Ammon's horn (tissue), 1 donor: ENCODE results near the gene CDK5R2.
A peak's percentile ranks its signal among the peaks of the same experiment; 100 is the strongest.
"Not testable (repeated sequence)": the region's sequence is repeated elsewhere in the genome, so short reads cannot be mapped to it uniquely, and the experiment has no call there.

Experiments used
- DNase-seq: peaks from one replicate; pipeline ENCODE4 v3.0.0-alpha.2; 2016; ENCODE audit warnings: low spot score

The CDK5R2 gene

DNA sequence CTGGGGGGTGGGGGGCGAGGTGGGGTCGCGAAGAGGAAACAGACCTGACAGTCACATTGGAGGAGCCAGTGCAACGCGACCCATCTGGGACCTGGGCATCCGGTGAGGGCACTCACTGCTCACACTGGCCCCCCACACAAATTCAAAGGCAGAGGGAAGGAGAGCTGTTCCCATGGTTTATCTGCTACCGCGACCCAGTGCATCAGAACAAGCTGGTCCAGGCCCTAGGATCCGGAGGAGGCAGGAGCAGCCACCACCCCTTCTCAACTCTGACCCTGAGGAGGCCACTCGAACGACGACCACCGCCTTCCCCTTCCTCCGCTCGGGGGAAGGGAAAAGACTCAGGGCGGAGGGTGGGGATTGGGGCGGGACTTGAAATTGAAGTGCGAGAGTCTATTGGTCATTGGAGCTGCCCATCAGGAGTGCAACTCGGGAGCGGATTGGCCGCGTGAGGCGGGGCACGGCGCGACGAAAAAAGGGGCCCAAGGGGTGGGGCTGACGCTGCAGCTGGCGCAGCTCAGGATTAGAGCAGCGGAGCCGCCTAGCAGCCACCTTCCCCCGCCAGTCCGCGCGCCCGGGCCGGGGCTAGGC, at the start of gene CDK5R2:
Gene CDK5R2, plus strand, starts transcription at position 526 of the 591 bp plus-strand sequence. CDS start 155 bp downstream, outside the sequence.
- DNase-seq: peak; percentile 90

DNA sequence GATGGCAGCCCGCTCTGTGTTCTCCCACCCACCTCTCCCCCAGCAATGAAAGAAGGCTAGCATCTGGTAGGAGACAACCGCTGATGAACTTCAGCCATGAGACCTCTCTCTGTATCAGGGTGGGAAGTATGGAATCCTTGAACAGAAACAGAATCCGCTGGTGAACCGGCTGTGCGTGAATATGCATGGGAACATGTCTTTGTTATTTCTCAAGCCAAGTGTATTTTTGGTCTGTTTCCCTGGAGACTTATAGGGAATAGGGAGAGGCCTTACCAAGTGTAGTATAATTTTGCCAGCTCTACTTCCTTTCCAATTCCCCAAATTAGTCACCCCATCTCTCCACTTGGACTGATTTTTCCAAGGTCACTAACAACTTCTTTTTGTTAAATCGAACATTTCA, 48.7 kb upstream of the CDK5R2 start:
- DNase-seq: no peak

DNA sequence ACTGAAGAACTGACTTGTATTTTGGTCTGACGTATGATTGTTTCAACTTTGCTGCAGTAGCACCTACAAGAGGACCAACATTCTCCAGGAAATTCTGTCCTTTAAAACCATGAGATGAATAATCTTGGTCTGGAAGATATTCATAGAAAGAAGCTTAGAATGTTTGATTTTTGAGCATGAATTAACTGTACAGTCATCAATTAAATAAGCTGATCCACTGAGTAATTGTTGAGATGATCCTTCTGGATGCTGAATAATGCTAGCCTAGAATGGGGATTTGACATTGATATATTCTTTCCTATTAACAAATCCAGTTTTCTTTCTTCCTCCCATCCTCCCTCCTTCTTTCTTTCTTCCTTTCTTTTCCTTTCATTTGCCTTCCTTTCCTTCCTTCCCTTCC, 39.0 kb upstream of the CDK5R2 start:
- DNase-seq: no peak

DNA sequence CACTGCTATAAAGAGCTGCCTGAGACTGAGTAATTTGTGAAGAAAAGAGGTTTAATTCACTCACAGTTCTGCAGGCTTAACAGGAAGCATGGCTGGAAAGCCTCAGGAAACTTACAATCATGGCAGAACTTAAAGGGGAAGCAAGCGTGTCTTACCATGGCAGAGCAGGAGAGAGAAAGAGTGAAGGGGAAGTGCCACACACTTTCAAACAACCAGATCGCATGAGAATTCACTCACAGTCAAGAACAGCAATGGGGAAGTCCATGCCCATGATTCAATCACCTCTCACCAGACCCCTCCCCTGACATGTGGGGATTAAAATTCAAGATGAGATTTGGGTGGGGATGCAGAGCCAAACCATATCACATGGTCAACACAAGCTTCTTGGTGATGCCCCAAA, 34.7 kb upstream of the CDK5R2 start:
- no peak for DNase-seq

DNA sequence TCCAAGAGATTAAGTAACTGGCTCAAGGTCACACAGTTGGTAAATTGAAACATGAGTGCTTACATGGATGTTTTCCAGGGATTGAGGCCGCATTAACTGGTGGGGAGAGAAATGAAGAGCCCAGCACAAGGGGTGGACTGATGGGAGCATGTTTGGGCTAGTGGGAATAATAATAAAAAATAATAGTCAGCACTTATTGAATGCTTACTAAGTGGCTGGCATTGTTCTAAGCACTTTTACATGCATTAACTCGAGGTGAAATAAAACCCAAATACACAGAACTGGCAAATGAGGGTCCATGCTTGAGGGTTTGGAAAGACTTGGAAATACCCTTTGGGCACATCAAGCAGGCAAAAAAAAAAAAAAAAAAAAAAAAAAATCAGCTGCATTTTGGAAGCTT, 34.0 kb upstream of the CDK5R2 start:
- no peak for DNase-seq

DNA sequence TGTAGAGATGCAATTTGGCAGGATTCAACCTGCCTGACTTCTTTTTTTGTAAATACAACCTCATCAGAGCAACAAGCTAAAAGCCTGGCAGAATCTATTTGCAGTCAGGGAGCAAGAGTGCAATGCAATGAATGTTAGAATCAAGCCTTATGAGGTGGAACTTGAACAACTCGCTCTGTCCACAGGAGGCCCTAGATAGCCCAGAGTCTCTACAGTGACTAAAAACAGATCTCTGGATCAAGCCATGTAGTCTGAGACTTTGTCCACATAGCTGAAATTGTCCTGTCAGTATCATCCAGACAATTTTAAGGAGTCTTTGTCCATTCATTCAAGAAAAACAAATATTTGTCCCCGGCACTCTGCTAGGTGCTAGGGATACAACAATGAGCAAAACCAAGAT, 32.0 kb upstream of the CDK5R2 start:
- DNase-seq: no peak

DNA sequence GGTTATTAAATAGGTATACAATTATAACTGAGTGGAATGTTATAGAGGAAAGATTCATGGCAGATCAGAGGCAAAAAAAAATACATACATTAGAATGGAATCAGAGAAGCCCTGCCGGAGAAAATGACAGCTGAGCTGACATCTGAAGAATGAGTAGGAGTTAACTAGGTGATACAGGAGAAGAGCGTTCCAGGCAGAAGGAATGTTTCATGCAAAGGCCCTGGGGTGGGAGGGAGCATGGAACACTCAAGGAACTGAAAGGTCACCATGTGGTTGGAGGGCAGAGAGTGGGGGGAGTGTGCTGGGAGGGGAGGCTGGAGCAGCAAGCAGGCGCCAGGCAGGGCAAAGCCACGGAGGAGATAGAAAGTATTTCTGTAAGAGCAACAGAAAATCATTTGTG, 31.6 kb upstream of the CDK5R2 start:
- DNase-seq: no peak

DNA sequence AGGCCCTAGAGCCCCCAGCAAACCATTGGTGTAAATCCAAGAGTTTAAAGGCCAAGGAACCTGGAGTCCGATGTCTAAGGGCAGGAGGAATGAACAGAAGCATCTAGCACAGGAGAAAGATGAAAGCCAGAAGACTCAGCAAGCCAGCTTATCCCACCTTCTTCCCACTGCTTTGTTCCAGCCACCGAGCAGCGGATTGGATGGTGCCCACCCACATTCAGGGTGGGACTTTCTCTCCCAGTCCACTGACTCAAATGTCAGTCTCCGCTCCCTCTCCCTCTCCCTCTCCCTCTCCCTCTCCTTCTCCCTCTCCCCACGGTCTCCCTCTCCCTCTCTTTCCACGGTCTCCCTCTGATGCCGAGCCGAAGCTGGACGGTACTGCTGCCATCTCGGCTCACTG, 29.0 kb upstream of the CDK5R2 start:
- peak; percentile 17 for DNase-seq

DNA sequence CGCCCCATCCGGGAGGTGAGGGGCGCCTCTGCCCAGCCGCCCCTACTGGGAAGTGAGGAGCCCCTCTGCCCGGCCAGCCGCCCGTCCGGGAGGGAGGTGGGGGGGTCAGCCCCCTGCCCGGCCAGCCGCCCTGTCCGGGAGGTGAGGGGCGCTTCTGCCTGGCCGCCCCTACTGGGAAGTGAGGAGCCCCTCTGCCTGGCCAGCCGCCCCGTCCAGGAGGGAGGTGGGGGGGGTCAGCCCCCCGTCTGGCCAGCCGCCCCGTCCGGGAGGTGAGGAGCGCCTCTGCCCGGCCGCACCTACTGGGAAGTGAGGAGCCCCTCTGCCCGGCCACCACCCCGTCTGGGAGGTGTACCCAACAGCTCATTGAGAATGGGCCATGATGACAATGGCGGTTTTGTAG, 27.7 kb upstream of the CDK5R2 start:
- DNase-seq: not testable (repeated sequence)

DNA sequence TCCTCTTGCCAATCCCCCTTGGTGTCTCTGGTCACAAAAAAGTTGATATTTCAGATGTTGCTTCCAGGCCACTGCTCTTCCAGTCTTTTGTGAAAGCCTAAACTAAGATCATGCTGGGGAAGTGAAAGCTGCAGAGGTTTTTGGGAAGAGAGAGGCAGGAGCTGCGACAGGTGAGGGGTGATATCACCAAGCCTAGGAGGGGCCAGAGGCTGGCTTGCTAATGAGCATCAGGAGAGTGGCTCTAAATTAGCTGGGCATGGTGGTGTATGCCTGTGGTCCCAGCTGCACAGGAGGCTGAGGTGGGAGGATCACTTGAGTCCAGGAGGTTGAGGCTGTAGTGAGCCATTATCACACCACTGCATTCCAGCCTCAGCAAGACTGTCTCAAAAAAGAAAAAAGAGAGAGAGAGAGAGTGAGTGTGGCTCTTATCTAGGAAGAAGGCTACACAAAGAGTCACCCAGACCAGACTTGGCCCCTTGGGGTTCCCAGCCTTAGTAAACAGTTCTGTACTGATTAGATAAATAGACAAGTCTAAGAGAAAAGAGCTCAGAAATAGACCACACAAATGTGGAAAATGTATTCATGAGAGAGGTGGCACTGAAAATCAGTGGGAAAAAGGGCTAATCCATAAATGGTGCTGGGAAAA, 14.6 kb upstream of the CDK5R2 start:
- no peak for DNase-seq

DNA sequence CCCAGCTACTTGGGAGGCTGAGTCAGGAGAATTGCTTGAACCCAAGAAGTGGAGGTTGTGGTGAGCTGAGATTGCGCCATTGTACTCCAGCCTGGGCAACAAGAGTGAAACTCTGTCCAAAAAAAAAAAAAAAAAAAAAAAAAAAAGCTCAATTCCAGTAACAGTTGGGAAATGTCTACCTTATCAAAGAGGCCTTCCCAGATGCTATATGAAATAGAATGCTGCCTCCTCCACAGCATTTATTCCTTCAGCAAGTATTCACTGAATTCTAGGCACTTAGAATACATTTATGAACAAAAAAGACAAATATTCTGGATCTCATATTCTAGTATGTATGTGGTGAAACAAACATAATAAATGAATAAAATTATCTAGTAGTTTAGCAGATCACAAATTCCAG, 12.8 kb upstream of the CDK5R2 start:
- no peak for DNase-seq

DNA sequence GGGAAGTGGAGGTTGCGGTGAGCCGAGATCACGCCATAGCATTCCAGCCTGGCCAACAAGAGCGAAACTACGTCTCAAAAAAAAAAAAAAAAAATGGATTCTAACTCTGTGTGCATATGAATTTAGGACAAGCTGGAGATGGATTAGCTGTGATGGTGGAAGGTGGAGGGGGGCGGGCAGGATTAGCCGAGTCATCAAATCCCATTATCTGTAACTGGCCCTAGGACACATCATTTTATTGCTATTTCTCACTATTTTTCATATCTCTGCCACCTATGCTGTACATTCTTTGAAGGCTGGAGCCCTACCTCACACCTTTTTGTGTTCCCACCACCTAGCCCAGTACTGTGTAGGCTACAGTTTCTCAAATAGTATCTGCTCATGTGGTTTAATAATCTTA, 7.3 kb upstream of the CDK5R2 start:
- no peak for DNase-seq

DNA sequence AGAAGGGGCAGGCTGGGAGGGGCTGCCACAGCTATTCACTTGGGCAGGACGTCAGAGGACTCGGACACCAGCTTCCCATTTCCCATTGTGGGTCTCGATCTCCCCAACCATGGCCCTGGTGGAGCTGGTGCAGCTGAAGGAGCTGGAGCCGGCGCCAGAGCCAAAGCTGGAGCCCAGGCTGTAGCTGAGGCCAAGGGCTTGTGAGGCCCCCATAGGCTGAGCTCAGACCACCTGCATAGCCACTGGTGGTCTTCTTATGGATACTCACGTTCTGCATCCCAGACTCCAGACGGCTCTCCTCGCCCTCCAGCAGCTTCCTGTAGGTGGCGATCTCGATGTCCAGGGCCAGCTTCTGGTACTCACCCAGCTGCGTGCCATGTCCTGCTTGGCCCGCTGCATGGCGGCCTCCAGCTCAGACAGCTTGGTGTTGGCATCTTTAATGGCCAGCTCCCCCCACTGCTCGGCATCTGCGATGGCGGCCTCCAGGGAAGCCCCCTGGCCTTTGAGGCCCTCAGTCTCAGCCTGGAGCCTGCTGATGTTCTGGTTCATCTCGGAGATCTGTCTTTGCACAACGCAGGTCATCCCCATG, 6.0 kb upstream of the CDK5R2 start:
- no peak for DNase-seq

DNA sequence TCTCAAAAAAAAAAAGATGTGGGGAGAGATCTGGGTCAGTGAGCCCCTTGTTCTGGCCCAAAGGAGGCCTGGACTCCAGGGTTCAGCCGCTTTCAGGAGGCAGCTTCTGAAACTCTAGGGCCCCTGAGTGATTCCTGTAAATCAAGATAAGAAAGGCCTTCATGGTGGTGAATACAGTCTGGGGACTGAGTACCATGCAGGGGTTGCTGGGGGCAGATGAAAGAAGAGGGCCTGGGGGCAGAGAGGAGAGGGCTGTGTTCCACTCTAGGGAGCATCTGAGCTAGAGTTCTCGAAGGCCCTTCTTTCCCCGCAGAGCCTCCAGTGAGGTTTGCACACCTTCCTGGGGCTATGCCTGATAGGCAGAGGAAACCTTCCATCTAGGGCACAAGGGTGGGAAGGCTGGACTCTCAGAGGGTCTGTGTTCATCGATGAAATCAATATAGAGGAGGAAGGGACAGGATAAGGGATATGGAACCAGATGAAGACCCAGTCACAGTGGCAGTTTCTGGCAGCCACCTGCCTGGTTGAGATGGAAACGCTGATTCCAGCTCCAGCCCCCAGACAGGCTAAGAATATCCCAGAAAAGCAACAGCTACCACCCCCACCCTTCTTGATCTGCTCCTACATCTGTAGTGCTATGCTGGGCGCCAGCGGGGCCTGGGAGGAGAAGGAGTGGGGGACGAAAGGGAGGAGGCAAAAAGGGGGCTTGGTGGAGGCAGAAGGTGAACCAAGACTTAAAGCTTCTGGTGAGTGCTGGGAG, 4.7 kb upstream of the CDK5R2 start:
- peak; percentile 62 for DNase-seq

DNA sequence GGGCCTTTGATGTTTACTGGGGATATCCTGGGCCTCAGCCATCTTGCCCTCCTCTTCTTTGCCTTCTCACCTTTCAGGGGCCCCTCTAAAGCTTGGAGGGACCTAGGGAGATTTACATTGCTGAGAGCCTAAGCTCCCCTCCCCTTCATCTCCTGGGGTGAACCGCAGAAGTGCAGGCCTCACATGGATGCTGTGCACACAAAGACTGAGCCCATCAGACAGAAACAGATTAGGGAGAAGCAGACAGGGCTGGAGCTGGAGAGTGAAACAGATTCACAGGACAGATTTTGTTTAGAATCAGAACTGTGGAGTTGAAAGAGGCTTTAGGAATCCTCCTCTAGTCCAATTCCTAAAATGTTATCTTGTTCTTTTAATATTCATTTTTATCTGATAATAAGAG, 3.4 kb upstream of the CDK5R2 start:
- DNase-seq: no peak

DNA sequence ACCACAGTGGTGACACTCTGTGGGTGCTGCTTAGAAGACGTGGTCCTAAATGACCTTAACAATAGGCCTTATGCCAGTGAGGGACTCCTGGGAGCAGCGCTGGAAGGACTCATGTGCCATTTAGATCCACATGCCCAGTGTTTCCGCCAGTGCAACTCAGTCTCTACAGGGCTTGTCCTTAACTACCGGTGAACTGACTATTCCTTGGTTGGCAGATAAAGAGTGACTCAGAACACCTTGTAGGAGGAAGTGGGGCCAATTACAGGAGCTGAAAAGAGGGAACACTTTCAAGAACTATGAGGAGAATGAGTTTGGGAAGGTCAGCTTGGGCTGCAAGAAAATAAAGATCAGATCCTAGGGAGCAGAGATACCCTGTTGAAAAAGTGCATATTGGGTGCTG, 1.8 kb upstream of the CDK5R2 start:
- no peak for DNase-seq

DNA sequence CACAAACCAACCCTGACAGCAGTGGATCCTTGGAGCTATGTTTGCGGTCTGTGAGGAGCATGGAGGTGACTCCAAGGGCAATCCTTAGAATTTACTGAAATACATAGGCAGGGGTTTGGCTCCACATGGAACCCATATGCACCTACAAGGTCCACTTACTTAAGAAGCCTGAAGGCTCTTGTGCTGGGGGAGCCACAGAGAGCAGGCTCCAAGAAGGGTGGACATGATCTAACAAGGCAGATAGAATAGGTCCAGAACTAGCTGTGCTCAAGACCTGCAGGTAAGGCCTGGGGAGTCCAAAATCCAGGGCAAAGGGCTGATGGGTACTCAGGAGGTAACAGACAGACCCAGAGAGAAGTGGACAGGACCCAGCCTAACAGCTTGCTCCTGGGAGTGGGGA, 1.2 kb upstream of the CDK5R2 start:
- no peak for DNase-seq

DNA sequence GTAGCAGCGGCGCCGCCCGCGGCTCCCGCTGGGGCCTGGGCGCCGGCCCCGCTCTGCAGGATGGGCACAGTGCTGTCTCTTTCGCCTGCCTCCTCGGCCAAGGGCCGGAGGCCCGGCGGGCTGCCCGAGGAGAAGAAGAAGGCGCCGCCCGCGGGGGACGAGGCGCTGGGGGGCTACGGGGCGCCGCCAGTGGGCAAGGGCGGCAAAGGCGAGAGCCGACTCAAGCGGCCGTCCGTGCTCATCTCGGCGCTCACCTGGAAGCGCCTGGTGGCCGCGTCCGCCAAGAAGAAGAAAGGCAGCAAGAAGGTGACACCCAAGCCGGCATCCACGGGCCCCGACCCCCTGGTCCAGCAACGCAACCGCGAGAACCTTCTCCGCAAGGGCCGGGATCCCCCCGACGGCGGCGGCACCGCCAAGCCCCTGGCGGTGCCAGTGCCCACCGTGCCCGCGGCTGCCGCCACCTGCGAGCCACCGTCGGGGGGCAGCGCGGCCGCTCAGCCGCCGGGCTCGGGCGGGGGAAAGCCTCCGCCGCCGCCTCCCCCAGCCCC, 369 bp downstream of the CDK5R2 start:
- DNase-seq: no peak

DNA sequence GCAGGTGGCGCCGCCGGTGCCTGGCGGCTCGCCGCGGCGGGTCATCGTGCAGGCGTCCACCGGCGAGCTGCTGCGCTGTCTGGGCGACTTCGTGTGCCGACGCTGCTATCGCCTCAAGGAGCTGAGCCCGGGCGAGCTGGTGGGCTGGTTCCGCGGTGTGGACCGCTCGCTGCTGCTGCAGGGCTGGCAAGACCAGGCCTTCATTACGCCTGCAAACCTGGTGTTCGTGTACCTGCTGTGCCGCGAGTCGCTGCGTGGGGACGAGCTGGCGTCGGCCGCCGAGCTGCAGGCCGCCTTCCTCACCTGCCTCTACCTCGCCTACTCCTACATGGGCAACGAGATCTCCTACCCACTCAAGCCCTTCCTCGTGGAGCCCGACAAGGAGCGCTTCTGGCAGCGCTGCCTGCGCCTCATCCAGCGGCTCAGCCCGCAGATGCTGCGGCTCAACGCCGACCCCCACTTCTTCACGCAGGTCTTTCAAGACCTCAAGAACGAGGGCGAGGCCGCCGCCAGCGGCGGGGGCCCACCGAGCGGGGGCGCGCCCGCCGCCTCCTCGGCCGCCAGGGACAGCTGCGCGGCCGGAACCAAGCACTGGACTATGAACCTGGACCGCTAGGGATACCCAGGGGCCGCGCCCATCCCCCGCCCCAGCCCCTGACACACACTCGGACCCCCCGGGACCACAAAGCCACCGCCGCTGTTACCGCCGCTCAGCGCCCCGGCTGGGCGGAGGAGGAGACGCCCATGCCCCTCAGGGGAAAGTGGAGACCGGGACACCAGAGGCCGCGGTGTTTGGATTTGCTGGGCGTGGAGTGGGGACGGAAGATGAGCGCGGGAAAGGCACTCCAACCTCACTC, 1.1 kb downstream of the CDK5R2 start:
- no peak for DNase-seq

DNA sequence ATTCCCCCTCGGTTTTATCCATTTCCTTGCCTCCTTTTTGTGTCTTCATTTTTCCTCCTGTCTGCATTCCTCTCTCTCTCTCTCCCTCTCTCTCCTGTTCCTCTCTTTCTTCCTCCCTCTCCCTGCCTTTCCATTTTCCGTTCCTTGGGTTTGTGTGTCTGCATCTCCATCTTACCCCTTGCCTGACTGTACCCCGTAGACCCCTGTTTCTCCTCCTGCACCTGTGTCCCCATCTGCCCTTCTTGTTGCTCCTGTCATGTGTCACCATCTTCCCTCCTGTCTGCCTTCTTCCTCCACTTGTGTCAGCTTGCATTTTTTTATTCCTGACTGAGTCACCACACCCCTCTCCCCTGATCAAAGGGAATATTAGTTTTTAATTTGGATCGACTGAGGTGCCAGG, 1.8 kb downstream of the CDK5R2 start:
- DNase-seq: no peak

DNA sequence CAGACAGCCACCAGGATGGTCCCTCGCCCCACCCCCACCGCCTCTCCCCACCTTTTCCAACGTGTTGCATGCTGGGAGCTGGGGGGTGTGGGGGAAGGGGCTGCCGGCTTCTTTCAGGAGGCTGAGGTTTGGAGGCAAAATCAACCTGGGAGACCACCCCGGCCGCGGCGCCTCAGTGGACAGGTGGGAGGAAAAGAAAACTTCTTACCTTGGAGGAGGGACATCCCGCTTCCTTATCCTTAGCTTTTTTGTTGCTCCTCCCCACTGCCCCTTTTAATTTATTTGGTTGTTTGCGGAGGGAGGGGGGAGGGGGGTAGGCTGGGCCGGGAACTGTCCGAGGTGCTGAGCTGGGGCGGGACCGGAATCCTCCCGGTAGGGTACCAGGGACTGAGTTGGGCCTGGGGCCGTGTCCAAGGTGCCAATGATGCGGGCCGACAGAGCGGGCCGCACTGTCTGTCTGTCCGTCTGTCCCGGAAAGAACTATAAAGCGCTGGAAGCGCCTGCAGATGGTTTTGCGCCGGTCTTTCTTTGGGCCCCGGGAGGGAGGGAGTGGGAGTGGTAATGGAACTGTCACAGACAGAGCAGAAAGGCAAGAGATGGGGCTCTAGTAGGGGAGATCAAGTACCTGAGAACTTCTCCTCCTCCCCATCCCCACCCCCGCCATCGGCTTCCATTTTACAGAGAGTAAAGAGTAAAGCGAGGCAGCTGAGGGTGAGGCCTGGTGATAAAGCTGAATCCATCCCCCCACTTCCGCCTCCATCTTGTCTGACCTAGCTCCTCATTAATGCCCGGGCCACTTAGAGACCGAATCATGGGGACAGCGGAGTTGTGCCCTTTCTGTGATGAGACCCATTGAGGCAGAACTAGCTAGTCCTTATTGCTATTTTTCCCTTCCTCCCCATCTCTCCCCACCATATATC, 2.4 kb downstream of the CDK5R2 start:
- no peak for DNase-seq
